RCC 7860 (cell line): ENCODE results near the gene CHST15.

Experiments
- DNase-seq: peaks from one replicate; pipeline ENCODE4 v3.0.0-alpha.2; 2015; ENCODE audit warnings: low spot score
- FAIRE-seq: peaks from 2 replicates; lab custom pipeline; 2012; peaks lifted over from hg19 to GRCh38; lab: Jason Lieb, UNC

The CHST15 gene

GRCh38 chr10:124067825-124068400, 25.5 kb downstream of the CHST15 start:
- no peak for FAIRE-seq
- DNase-seq: no peak

DNA sequence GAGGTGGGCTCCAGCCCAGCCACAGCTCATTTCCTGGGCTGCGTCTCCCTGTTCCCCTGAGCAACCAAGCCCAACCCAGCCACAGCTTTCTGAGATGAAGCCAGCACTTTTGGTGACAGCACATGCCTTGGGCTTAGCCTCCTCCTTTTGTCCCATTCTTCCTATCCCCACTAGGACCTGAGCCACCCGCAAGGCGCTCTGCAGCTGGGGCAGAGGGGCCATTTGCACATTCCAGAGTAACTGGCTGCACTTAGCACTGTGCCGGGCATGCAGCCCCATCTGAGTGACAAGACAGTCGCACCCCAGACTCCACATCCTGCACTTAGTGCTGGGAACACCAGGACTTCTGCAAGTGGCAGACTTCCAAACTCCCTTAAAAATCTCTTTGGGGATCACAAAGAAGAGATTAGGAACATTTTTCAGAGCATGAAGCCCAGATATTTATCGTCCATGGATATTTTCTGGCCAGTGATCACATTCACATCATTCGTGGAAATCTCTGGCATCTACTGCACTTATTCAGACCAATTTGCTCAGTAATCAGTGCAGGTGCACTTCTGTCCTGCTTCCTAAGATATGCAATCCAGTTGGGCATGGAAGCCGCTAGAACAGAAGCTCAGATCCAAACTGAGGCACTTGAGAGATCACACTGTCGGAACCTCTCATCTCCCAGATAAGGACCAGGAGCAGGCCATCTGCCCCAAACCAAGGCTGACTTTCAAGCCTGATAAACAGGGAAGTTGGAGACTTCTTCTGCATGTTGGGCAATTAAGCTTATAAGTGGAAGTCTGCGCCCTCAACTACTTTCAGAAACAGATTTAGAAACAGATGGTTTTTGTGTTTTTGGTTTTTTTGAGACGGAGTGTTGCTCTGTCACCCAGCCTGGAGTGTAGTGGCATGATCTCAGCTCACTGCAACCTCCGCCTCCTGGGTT, 26.4 kb downstream of the CHST15 start:
- FAIRE-seq (no peak), DNase-seq (no peak)

DNA sequence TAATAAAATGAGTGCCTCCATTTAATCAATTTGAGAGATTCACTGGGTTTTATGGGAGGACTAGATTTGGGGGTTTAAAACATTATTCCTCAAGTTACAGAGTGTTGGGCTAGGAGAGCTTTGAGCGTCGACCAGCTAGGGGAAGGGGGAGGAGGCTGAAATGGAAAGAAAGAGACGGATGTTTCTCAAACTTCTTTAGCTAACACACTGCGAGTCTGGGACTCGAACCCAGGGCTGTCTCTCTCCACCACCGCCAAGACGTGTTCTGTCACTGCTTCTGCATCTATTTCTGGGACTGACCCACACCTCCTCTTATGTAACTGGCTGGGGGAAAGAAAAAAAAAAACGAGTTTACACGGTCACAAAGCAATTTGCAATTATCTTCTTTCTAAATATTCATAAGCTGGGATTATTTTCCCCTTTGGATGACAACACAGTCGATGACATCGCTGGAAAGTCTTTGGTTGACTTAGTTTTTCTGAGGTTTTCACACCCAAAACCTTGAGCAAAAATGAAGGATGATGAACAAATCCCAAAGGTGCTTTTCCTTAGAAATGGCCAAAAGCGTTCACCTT, 27.2 kb downstream of the CHST15 start:
- DNase-seq (no peak), FAIRE-seq (no peak)

GRCh38 chr10:124065382-124066125, 27.8 kb downstream of the CHST15 start:
- DNase-seq (no peak), FAIRE-seq (no peak)

DNA sequence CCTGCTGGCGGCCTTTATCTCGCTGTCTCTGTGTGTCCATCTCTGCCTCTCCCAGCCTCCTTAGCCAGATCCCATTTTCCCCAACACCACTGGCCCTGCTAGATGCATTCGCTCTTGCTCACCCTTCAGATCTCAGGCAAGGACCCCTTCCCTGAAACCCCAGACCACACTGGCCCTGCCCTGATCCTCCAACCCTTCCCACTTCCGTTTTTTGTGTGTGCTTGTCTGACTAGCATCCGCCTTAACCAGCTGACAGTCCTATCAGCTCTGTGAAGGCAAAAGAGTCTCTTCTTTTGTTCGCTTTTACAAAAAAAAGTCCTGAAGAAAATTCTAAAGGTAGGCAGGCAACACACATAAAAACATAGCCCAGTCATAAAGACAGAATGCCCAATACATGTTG, 28.7 kb downstream of the CHST15 start:
- no peak for DNase-seq

GRCh38 chr10:124063750-124064603, 29.4 kb downstream of the CHST15 start:
- no peak for DNase-seq
- no peak for FAIRE-seq

More for the DNA sequence above, 28.7 kb downstream of the CHST15 start:
- no peak for FAIRE-seq

- DNase-seq (no peak), FAIRE-seq (no peak)
Measured at GRCh38 chr10:124062390-124062789, 31.0 kb downstream of the CHST15 start.

DNA sequence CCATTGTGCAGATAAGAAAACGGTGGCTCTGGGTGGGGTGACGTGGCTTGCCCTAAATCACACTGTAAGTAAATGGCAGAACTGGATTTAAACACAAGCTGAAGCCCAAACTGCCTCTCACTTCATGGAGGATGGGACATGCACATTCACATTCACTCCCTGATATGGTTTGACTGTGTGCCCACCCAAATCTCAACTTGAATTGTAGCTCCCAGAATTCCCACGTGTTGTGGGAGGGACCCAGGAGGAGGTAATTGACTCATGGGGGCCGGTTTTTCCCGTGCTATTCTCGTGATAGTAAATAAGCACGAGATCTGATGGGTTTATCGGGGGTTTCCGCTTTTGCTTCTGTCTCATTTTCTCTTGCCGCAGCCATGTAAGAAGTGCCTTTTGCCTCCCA, 32.4 kb downstream of the CHST15 start:
- no peak for DNase-seq
- FAIRE-seq: no peak

- DNase-seq: no peak
- no peak for FAIRE-seq
Measured at GRCh38 chr10:124060148-124060720, 33.2 kb downstream of the CHST15 start.

DNA sequence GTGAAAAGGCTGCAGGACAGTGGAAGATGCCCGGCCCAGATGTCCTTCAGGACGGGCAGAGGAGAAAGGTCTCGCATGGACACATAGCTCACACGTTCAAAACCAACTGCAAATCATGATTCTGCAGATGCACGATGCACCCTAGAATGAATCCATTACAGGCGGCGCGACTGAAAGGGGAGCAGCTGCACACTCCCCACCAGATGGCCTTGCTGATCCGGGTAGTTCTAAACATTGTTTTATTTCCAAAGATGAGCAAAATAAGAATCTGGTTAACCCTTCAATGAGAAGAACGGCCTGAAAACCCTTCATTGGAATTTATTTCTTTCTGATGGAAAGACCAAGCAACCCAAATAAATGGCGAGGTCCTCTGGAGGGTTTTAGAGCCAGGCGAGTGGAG, 33.8 kb downstream of the CHST15 start:
- no peak for FAIRE-seq
- DNase-seq: no peak

DNA sequence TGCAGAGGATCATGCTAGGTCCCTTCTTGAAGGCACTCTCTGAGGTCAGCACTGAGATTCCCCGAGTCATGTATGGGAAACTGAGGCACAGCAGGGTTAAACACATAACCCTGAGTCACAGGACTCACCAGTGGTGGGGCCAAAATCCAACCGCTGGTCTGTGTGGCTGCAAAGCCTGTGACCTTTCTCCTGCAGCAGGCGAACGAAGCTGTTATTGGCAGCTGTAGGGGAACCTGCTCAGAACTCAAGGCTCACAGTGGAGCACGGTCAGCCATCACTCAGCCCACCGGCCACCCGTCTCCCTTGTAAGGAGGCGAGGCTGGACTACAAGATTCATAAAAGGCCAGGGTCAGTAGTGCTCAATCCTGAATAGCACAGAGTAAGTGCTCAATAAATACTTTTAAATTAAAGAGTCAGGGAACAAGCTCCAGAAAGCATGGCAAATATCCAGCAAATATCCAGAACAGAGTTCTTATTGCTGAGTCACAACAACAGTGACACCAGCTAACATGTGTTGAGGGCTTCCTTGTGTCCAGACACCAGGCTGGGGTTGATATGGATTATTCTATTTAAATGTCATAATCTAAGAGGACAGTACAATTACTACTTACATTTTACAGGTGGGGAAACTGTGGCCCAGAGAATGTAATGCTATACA, 34.9 kb downstream of the CHST15 start:
- no peak for FAIRE-seq
- no peak for DNase-seq

GRCh38 chr10:124057601-124058000, 35.8 kb downstream of the CHST15 start:
- no peak for FAIRE-seq
- DNase-seq: no peak

DNA sequence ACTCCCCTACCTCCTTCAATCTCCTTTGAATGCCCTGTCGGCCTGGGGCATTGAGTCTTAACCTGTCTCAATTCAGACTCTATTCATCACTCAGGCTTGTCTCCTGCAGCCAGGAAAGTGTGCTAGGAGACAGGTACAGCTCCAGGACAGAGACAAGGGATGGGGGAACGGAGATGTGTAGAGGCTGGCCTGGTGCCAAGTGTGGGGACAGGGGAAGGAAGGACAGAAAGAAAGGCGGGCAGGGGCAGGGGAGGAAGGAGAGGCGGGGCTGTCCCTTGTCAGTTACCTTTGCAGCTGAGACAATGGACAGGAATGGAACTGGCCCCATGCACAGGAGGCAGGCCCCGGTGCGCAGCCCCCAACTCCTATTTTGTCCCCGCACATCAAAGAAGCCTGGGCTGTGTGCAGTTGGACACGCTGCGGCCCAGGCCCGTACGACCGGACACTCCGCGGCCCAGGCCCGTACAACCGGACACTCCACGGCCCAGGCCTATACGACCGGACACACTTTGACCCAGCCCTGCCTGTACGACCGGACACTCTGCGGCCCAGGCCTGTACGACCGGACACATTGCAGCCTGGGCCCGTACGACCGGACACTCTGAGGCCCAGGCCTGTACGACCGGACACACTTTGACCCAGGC, 36.9 kb downstream of the CHST15 start:
- FAIRE-seq (no peak), DNase-seq (no peak)

GRCh38 chr10:124053971-124054370, 39.4 kb downstream of the CHST15 start:
- DNase-seq (no peak), FAIRE-seq (no peak)

DNA sequence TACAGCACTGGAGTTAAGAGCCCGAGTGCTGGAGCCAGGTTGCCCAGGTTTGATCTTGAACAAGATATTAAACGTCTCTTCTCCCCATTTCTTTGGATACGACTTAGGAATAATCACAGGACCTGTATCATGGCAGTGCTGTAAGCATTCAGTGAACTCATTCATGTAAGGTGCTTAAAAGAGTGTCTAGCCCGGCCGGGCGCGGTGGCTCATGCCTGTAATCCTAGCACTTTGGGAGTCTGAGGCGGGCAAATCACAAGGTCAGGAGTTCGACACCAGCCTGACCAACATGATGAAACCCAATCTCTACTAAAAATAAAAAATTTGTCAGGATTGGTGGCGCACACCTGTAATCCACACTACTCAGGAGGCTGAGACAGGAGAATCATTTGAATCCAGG, 40.8 kb downstream of the CHST15 start:
- DNase-seq (no peak), FAIRE-seq (no peak)

DNA sequence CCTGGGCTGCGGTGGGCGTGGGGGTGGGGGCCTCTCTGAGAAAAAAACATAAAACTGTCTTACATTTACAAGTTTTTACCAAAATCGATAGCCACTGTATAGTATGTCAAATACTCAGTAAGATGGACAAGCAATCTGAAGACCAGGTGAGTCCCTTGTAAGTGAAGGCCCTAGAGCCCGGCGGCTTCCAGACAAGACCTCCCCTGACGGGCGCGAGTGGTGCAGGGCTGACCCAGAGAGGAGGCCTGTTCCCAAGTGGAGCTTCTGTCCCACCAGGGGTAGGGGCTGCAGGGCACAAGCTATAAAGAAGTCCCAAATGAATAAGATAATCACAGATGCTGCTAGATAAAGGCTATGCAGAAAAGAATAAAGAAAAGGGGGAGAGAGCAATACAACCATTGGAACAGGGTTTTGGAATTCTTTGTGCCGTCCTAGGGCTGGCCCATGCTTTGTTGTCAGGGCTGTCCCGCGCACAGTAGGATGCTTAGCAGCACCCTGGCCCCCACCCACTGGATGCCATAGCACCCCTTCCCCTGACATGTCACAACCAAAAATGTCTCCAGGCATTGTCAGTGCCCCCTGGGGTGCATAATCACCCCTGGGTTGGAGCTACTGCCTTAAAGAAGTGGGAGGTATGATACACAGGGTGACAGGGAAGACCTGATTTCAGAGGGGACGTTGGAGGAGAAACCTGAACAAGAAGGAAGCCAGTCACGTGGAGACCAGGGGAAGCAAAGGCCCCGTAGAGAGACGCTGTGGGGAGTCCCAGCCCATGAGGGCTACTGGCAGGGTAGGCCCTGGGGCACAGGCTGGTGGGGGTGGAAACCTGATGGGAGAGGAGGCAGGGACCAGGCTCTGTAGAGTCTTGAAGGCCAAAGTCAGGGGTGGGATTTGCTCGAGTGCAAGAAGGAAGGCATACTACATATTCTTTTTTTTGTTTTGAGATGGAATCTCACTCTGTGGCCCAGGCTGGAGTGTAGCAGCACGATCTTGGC, 43.1 kb downstream of the CHST15 start:
- FAIRE-seq (no peak), DNase-seq (no peak)

GRCh38 chr10:124049484-124049883, 43.9 kb downstream of the CHST15 start:
- DNase-seq (peak; percentile 52), FAIRE-seq (peak; percentile 70)
